Fibroblast of pulmonary artery (primary cell): ENCODE measurements around the gene ZNF93.
"Not testable (repeated sequence)": the region's sequence is repeated elsewhere in the genome, so short reads cannot be mapped to it uniquely, and the experiment has no call there.

Experiments used
- DNase-seq: peaks from one replicate; pipeline ENCODE4 v3.0.0-alpha.2; 2010; ENCODE audit warnings: low read depth
- H3K4me3 ChIP-seq: replicated peaks from 2 replicates; pipeline ENCODE4 v1.5.1; 2011; ENCODE audit warnings: low read depth, mild to moderate bottlenecking, control low read depth, low read length, moderate library complexity
- CTCF ChIP-seq: IDR thresholded peaks from 2 replicates; pipeline ENCODE4 v1.5.1; 2011; ENCODE audit warnings: mild to moderate bottlenecking, control low read depth, low read length, inconsistent platforms; ENCODE audit errors: missing control alignments

ZNF93 gene

GRCh38 chr19:19944583-19944880 is 43.8 kb downstream of the ZNF93 start:
- no peak overlapping the region for H3K4me3 ChIP-seq
- DNase-seq, result no peak
- no peak for TF ChIP-seq CTCF

- TF ChIP-seq CTCF, result no peak
- H3K4me3 ChIP-seq, result no peak overlapping the region
- no peak for DNase-seq
These were observed 45.5 kb downstream of the ZNF93 start for GRCh38 chr19:19946226-19946625.

GRCh38 chr19:19948800-19949199 is 48.1 kb downstream of the ZNF93 start:
- H3K4me3 ChIP-seq, result no peak overlapping the region
- TF ChIP-seq CTCF, result no peak
- no peak for DNase-seq

GRCh38 chr19:19955208-19955607 is 54.5 kb downstream of the ZNF93 start:
- TF ChIP-seq CTCF, result no peak
- DNase-seq, result no peak
- no peak overlapping the region for H3K4me3 ChIP-seq

GRCh38 chr19:19956434-19957075 is 55.8 kb downstream of the ZNF93 start:
- no peak for DNase-seq
- H3K4me3 ChIP-seq, result no peak overlapping the region
- no peak for TF ChIP-seq CTCF

- DNase-seq, H3K4me3 ChIP-seq: not testable (repeated sequence)
These were observed 57.0 kb downstream of the ZNF93 start for GRCh38 chr19:19957766-19958165.

GRCh38 chr19:19959151-19959799 is 58.5 kb downstream of the ZNF93 start:
- DNase-seq, result peak; percentile 67
- not testable (repeated sequence) for H3K4me3 ChIP-seq
- peak; percentile 47 for TF ChIP-seq CTCF
